PC-9 (cell line): Measurements from ENCODE around the gene SRPK1. TPM values are rescaled to one million over a fixed set of nuclear protein-coding genes. Genes with fewer than 3 reads are reported as not detected.

ENCODE experiments used
- BruUV-seq: library from RNA; stranded (reverse); fragments of 400-500 nt; replicated peaks from 2 replicates; lab custom pipeline; 2021; lab: Mats Ljungman, UMichigan
- CTCF ChIA-PET: fragments of 300-600 bp; sonication (Branson Sonifier 250); formaldehyde crosslinking; loops from one replicate; lab custom pipeline; 2022; ENCODE audit warnings: antibody characterized with exemption; lab: Charles Lee
- POLR2A ChIA-PET: fragments of 300-600 bp; sonication (Branson Sonifier 250); formaldehyde crosslinking; loops from one replicate; lab custom pipeline; 2022; ENCODE audit warnings: antibody characterized with exemption; ENCODE audit not compliant: unreplicated experiment; lab: Charles Lee
- DNase-seq, 2 experiments: peaks; one replicate each; pipeline versions ENCODE4 v3.0.0 to v3.0.0-alpha.2; 2015 to 2022; ENCODE audit warnings: mixed read lengths in 1 of 2
- H2AFZ ChIP-seq: fragments of 200-600 bp; sonication (generic); 2 replicates; pipeline ENCODE4 v1.8.1; 2017; ENCODE audit warnings: antibody characterized with exemption
- H3F3A ChIP-seq: fragments of 200-600 bp; sonication (generic); 2 replicates; pipeline ENCODE4 v1.8.1; 2017; ENCODE audit warnings: antibody characterized with exemption, mild to moderate bottlenecking, low read depth; ENCODE audit not compliant: insufficient read depth
- H3K27ac ChIP-seq: fragments of 200-600 bp; sonication (generic); 2 replicates; pipeline ENCODE4 v1.6.1; 2016; ENCODE audit warnings: mixed run types
- H3K27me3 ChIP-seq: fragments of 200-600 bp; sonication (generic); 2 replicates; pipeline ENCODE4 v1.6.1; 2016; ENCODE audit warnings: low read depth, mixed run types; ENCODE audit not compliant: insufficient read depth
- H3K36me3 ChIP-seq: fragments of 200-600 bp; sonication (generic); 2 replicates; pipeline ENCODE4 v1.6.1; 2016; ENCODE audit warnings: low read depth, mixed run types
- H3K4me1 ChIP-seq: fragments of 200-600 bp; sonication (generic); replicated peaks from 2 replicates; pipeline ENCODE4 v1.6.1; 2016; ENCODE audit warnings: mixed run types; ENCODE audit not compliant: insufficient read depth
- H3K4me2 ChIP-seq: fragments of 200-600 bp; sonication (generic); 2 replicates; pipeline ENCODE4 v1.6.1; 2017; ENCODE audit warnings: mixed run types
- H3K4me3 ChIP-seq: fragments of 200-600 bp; sonication (generic); 2 replicates; pipeline ENCODE4 v1.6.1; 2016; ENCODE audit warnings: mixed run types
- H3K79me2 ChIP-seq: fragments of 200-600 bp; sonication (generic); 2 replicates; pipeline ENCODE4 v1.6.1; 2017; ENCODE audit warnings: low read depth, mixed run types
- H3K9me2 ChIP-seq: fragments of 200-600 bp; sonication (generic); 2 replicates; pipeline ENCODE4 v1.8.1; 2017; ENCODE audit warnings: mild to moderate bottlenecking; ENCODE audit not compliant: insufficient read depth
- H3K9me3 ChIP-seq: fragments of 200-600 bp; sonication (generic); 2 replicates; pipeline ENCODE4 v1.8.1; 2016; ENCODE audit warnings: low read depth; ENCODE audit not compliant: insufficient read depth
- H4K20me1 ChIP-seq: fragments of 200-600 bp; sonication (generic); 2 replicates; pipeline ENCODE4 v1.8.1; 2017; ENCODE audit not compliant: insufficient read depth
- CTCF ChIP-seq: fragments of 200-600 bp; sonication (generic); conservative IDR thresholded peaks from 2 replicates; pipeline ENCODE4 v1.6.1; 2017; ENCODE audit warnings: mixed run types, antibody characterized with exemption, mild to moderate bottlenecking, moderate library complexity
- EZH2 ChIP-seq: fragments of 200-600 bp; sonication (generic); IDR thresholded peaks from 2 replicates; pipeline ENCODE4 v1.8.0; 2017; ENCODE audit warnings: antibody characterized with exemption, low read depth
- intact Hi-C: fragments of 100-400 bp; cut with micrococcal nuclease; formaldehyde crosslinking; loops from one replicate; pipeline ENCODE4 v1.10.0; 2022; ENCODE audit not compliant: unreplicated experiment
- total RNA-seq: library from RNA; stranded (reverse); gene quantifications from 2 replicates; pipeline ENCODE4 v1.2.3, GENCODE V29; 2021

The SRPK1 gene
- total RNA-seq, 1 experiment from 2014 or later, result 98.7 TPM

- H3K4me2 ChIP-seq, result no peak overlapping the region
- no peak overlapping the region for H3K27ac ChIP-seq
- no peaks in the 10 kb centered on the region for H3K9me3 ChIP-seq
- no peaks in the 10 kb centered on the region for H3K27me3 ChIP-seq
- H4K20me1 ChIP-seq, result peaks cover 3% of the 10 kb centered on the region; the same call in 1 of the 2 replicates
- H3K36me3 ChIP-seq, result peaks cover 44% of the 10 kb centered on the region
- POLR2A ChIA-PET, result no interaction called here
- 0 out of 2 replicates have a peak, but pooled peaks cover 11% of the 10 kb centered on the region for H3K79me2 ChIP-seq
- H3F3A ChIP-seq, result peaks cover 26% of the 10 kb centered on the region; the same call in 1 of the 2 replicates
- BruUV-seq, result no TSS peak
- no peaks in the 10 kb centered on the region for H3K9me2 ChIP-seq
- intact Hi-C loops, result no loop called here
- H3K4me1 ChIP-seq, result no peaks in the 10 kb centered on the region
- TF ChIP-seq EZH2 (no peak), CTCF (no peak)
- CTCF ChIA-PET, result no interaction called here
- no peak overlapping the region for H3K4me3 ChIP-seq
- DNase-seq, result no peak
- H2AFZ ChIP-seq, result no peak overlapping the region
These were observed 44.0 kb downstream of the SRPK1 start for GRCh38 chr6:35876902-35877301.

- intact Hi-C loops, result no loop called here
- BruUV-seq, result no TSS peak
- Histone ChIP-seq H3K9me2 (no peaks in the 10 kb centered on the region), H3K4me2 (no peak overlapping the region), H3K36me3 (peaks cover 39% of the 10 kb centered on the region), H3K79me2 (0 out of 2 replicates have a peak, but pooled peaks cover 7% of the 10 kb centered on the region), H3K9me3 (no peaks in the 10 kb centered on the region), H3K27ac (no peak overlapping the region), H2AFZ (no peak overlapping the region), H4K20me1 (peaks cover 3% of the 10 kb centered on the region; the same call in 1 of the 2 replicates), H3K27me3 (no peaks in the 10 kb centered on the region), H3K4me3 (no peak overlapping the region), H3K4me1 (no peaks in the 10 kb centered on the region), H3F3A (peaks cover 21% of the 10 kb centered on the region; the same call in 1 of the 2 replicates)
- POLR2A ChIA-PET, result no interaction called here
- CTCF ChIA-PET, result interaction anchor here (0.5 kb wide), 1 partner anchor 334 kb away, joined by 5 read pairs; no protein-coding TSS in a partner anchor
- TF ChIP-seq CTCF, result no peak
- no peak for TF ChIP-seq EZH2
- no peak for DNase-seq
These were observed 46.2 kb downstream of the SRPK1 start for GRCh38 chr6:35874730-35875129.

- intact Hi-C loops, result no loop called here
- Histone ChIP-seq H3F3A (peaks cover 17% of the 10 kb centered on the region), H3K4me2 (no peak overlapping the region)
These were observed 61.5 kb downstream of the SRPK1 start for GRCh38 chr6:35859367-35859766.

More at GRCh38 chr6:35859367-35859766, 61.5 kb downstream of the SRPK1 start:
- H3K27me3 ChIP-seq, result no peaks in the 10 kb centered on the region
- H3K4me1 ChIP-seq, result no peaks in the 10 kb centered on the region
- POLR2A ChIA-PET, result no interaction called here
- no peak overlapping the region for H2AFZ ChIP-seq
- no TSS peak for BruUV-seq
- no peaks in the 10 kb centered on the region for H3K9me3 ChIP-seq
- H3K4me3 ChIP-seq, result no peak overlapping the region
- H3K79me2 ChIP-seq, result peaks cover 16% of the 10 kb centered on the region; the same call in 1 of the 2 replicates
- TF ChIP-seq CTCF (no peak), EZH2 (no peak)
- CTCF ChIA-PET, result no interaction called here
- DNase-seq, result no peak
- peaks cover 8% of the 10 kb centered on the region for H4K20me1 ChIP-seq
- H3K9me2 ChIP-seq, result no peaks in the 10 kb centered on the region
- no peak overlapping the region for H3K27ac ChIP-seq
- peaks cover 62% of the 10 kb centered on the region for H3K36me3 ChIP-seq
